HG03521 (cell line): ENCODE measurements around the gene ZNF562.

Source experiments
- ATAC-seq: cut with Tn5 transposase; IDR thresholded peaks from one replicate; pipeline ENCODE4 v1.9.1; 2021; ENCODE audit warnings: mild to moderate bottlenecking, moderate library complexity; ENCODE audit not compliant: unreplicated experiment

ZNF562 gene

DNA sequence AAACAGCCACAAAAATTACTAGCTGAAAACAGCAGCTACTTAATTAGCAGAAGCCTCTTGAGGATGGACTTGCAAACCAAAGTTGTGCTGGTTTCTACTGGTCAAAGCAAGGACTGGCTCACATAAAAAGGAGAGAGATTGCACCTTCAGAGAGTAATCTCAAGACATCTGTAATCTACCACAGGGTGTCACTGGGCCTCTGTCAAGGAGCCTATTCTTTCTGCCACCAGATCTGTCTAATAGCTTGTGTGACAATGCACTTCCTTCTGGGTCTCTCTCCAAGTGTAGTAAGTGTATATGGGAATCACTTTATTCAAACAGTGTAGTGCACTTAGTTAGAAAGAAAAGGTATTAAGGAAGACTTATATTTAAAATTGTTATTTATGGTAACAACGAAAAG, 29.4 kb downstream of the ZNF562 start:
- ATAC-seq, result no peak

- no peak for ATAC-seq
Measured at GRCh38 chr19:9644472-9644871, 30.4 kb downstream of the ZNF562 start.

DNA sequence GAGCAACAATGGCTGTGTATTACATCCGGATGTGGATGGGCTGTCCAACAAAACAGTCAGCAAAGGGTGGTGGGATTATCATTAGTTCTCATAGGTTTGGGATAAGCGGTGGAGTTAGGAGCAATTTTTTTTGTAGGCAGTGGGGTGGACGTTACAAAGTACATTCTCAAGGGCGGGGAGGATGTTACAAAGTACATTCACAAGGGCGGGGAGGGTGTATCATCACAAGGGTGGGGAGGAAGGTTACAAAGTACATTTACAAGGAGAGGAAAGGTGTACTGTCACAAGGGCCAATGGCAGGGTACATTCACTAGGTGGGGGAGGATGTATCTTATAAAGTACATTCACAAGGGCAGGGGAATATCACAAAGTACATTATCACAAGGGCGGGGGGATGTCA, 33.1 kb downstream of the ZNF562 start:
- ATAC-seq, result no peak

DNA sequence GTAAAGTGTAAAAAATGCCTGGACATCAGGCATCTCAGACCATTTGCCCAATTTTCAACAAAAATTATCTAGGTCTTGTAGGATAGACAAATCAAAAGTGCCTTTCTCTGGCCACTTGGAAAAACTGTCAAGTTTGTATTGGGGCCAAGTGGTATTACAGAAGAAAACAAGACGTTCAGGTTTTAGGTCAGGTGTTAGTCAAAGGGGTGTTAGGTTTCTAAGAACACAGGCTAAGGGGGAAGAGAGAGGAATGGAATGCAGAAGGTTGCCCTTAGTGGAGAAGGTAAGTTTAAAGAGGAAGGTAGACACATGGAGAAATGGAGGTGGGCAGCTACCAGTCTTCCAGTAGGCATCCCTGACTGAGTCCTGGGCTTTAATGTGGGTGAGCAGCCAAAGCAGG, 33.9 kb downstream of the ZNF562 start:
- ATAC-seq, result no peak

DNA sequence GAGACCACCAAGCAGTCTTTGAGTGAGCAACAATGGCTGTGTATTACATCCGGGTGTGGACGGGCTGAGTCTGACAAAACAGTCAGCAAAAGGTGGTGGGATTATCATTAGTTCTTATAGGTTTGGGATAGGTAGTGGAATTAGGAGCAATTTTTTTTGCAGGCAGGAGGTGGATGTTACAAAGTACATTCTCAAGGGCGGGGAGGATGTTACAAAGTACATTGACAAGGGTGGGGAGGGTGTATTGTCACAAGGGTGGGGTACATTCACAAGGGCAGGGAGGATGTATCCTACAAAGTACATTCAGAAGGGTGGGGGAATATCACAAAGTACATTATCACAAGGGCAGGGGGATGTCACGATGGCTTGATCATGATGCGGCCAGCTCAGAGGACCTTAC, 38.9 kb downstream of the ZNF562 start:
- ATAC-seq, result no peak

DNA sequence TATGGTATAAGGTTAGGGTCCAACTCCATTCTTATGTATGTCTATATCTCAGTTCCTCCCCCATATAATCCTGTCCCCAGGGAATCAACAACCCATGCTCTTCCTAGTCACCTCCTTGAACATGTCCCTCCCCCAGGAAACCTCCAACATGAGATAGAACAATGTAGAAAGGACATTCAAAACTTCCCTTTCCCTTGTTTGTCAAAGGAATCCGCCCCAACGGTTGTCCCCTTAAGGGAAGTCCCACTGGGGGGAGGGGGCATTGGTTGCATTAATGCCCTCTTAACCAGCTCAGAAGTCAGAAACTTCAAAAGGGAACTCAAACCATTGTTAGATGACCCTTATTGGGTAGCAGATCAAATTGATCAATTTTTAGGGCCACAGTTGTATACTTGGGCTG, 47.0 kb downstream of the ZNF562 start:
- no peak for ATAC-seq

- no peak for ATAC-seq
Measured at GRCh38 chr19:9622531-9622930, 52.4 kb downstream of the ZNF562 start.

DNA sequence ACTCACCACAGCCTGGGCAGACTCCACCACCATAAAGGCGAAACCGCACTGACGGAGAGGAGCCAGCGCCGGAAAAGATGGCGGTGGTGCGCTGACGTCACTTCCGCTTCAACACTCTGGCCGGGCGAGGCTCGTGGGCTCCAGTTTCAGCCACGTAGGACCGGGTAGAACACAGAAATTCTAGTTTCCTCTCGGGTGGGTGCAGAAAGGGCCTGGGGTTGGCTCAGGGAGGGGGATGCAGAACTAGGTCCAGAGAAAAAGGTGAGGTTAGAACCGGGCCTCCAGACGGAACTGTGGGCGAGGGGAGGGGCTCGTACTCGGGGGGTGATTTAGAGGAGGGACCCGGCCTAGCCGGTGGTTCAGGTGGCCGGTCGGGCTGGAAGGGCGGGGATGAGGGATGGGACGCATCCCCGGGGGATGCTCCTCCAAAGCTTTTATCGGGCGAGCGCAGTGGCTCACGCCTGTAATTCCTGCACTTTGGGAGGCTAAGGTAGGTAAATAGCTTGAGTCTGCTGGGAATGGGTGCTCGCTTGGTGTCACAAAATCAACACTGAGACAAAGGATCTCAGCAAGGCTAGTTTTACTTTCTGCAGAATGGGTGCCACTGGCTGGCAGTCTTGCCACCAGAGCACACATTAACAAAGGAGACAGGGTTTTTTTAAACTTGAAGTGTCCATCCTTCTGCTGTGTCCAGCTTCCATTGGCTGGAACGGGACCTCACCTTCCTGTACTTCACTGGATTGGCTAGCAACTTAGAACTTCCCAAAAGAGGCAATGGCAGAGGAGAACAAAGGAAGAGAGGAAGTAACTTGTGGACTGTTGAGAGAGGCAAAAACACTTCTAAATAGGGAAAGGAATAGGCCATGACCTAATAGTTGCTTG, 53.5 kb downstream of the ZNF562 start, which contains the start of gene ZNF561:
ZNF561 (minus strand) TSS at position 77 of the 882 bp plus-strand sequence. CDS start 1,776 bp downstream, outside the sequence.
- ATAC-seq, result peak; percentile 84

DNA sequence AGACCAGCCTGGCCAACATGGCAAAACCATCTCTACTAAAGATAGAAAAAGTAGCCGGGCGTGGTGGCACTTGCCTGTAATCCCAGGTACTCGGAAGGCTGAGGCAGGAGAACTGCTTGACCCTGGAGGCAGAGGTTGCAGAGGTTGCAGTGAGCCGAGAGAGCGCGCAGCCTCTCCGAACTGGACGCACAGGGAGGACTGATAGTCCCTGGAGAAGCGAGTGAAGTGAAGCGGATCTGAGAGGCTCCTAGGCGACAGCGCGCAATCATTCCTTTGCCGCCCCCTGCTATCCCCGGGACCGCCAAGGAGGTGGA, 54.1 kb downstream of the ZNF562 start:
- no peak for ATAC-seq

DNA sequence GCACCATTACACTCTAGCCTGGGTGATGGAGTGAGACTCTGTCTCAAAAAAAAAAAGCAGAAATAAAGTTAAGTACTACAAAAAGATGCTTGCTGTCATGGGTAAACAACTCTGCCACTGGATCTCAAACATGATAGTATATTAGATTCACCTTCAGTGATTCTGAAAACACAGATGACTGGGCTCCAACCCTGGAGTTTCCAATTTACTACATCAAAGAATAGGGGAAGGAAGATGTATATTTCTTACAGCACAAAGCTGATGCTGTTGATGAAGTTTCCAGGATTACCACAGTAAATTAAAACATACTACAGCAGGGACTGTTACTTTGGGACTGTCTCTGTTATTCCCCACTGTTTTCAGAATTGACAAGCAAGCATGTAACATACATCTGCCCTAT, 59.1 kb downstream of the ZNF562 start:
- no peak for ATAC-seq

DNA sequence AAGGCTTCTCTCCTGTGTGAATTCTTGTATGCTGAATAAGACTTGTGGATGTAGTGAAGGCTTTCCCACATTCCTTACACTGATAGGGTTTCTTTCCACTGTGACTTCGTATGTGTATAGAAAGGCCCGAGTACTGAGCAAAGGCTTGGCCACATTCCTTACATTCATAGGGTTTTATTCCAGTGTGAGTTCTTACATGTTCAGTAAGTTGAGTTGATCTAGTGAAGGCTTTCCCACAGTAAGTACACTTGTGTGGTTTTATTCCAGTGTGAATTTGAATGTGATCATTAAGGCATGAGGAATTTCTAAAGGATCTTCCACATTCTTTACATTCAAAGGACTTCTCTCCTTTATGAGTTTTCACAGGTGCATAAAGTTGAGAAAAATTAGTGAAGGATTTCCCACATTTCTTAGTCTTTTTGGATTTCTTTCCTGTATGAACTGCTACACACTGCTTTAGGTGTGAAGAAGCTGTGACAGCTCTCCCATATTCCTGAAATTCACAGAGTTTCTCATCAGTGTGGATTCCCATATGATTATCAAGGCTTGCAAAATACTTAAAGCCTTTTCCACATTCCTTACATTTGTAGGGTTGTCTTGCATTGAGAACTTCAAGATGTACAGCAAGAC, 64.3 kb downstream of the ZNF562 start:
- ATAC-seq, result no peak

DNA sequence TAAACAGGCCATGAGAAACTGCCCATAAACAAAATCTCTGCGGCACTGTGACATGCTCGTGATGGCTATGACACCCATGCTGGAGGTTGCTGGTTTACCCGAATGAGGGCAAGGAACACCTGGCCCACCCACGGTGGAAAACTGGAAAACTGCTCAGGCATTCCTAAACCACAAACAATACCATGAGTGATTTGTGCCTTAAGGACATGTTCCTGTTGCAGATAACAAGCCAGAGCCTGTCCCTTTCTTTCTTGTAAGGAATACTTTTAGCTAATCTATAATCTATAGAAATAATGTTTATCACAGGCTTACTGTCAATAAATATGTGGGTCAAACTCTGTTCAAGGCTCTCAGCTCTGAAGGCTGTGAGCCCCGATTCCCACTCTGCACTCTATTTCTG, 66.0 kb downstream of the ZNF562 start:
- ATAC-seq, result no peak

GRCh38 chr19:9597027-9597426, 77.9 kb downstream of the ZNF562 start:
- ATAC-seq, result no peak
